Stimulated activated CD8-positive, alpha-beta memory T cell treated with anti-CD3 and anti-CD28 coated beads, Interleukin-7, amount 100 ng/mL, for 4 hours (primary cell): Measurements from ENCODE around the gene CANX.
"Not testable (repeated sequence)": the region's sequence is repeated elsewhere in the genome, so short reads cannot be mapped to it uniquely, and the experiment has no call there.

Experiments
- DNase-seq, 2 donors: peaks; one replicate each; pipeline ENCODE4 v3.0.0-alpha.2; 2020; ENCODE audit warnings: low read depth in 2 of 2

Gene CANX

DNA sequence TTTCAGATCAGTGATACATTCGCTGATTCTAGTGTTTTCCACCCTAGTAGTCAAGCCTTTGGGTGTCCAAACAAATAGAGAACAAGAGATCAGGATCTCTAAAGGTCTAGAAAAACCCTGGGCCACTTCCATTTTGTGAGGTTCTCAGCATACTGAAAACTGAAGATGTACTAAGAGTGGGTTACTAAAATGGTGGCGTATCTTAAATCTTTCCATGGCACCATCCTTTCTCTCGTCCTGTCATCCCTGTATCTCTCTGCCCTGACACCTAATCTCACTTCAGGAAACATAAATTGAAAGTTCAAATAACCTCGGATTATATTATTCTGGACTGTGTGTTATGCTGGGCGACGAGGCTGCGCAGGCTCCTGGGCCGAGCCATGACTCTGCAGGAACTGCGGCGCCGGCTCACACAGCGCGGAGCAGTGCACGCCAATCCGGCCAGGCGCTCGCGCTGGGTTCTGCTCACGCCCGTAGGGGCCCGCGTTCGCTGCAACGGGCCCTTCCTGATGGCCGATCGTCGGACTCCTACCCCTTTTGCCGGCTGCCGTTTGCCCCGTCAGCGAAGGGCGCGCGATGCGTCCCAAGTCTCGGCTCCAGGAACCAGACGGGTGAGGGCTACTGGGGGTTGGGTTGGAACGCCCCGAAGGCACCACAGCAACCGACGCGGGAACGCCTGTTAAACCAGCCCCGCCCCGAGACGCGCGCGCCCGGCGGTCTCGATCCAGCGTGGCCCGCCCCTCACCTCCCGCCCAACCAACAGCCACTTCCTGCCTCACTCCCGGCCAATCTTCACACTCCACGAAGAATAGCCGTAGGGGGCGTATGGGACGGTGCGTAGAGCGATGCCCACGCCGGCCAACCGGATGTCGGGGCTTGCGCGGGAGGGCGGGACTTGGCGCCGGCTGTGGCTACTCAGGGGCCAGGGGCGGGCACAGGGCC, 503 bp upstream of the CANX start:
- peak; percentile 99 for DNase-seq

DNA sequence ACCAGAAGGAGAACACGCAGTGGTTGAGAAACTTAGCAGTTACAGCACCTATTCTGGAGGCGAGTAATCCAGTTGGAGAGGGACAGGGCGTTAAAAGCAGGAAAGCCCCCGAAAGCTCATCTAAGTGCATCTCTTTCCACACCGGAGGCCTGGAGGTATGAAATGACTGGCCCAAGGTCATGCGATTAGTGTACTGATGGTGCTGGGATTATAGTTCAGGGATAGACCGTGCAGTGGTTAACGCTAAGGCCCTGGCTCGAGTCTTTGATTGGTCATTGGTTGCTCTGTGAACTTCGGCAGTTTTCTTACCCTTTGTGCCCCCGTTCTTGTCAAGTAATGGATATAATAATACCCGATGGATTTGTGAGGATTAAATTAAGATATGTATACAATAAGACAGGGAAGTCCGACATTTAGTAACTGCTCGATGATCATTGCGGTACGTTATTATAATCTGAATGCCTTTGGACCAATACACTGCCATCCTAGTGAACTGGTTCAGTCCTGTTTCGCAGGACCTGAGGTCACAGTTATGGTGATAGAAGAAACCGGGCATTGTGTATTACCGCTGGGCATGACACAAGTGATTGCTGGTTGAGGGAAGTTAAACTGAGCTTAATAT, 960 bp downstream of the CANX start:
- no peak for DNase-seq

DNA sequence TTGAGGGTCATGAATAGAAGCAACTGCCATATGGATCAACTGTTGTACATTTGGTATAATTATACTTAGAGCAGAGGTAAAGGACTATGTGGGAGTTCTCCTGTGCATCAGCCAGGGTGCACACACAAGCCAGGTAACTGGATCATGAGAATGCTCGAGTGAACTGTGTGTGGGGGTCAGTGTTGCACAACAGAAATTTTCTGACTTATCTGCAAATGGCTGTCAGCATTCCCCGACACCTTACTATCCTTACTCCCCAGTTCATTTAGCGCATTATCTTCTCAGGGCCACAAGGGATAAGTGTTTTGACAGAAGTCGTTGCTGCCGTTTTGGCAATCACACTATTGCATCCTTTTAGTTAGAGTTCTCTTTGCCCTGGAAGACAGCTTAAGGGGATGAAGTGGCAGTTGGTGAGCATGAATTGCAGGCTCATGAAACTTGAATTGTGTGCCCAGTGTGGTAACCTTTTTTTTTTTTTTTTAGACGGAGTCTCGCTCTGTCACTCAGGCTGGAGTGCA, 1.7 kb downstream of the CANX start:
- DNase-seq = no peak

DNA sequence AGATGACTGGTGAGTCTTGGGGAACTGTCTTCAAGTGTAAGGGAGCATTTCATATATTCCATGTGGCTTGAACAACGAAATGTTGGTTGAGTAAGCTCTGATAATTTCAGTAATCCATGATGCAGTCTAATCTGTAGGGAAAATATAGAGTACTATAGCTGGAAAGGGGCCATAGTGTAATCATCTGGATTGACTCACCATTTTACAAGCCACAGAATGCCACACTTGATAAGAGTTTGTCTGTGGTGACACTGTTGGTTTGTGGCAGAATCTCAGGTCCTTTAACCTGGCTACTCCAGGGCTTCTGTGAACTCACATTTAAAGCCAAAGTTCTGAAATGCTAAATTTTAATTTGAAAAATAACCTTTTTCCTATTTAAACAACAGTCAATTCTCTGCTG, 17.5 kb downstream of the CANX start:
- DNase-seq = no peak

DNA sequence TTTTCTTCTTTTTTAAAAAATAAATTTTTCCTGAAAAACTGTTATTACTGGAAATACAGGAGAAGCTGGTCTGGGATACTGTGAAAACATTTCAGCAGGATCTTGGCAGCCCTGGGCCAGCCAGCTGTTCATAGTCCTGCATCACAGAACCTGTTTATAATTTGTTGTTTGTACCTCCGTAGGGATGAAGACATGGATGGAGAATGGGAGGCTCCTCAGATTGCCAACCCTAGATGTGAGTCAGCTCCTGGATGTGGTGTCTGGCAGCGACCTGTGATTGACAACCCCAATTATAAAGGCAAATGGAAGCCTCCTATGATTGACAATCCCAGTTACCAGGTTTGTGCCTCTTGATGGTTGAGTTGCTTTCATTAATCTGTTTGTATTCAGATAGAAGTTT, 21.5 kb downstream of the CANX start:
- no peak for DNase-seq

DNA sequence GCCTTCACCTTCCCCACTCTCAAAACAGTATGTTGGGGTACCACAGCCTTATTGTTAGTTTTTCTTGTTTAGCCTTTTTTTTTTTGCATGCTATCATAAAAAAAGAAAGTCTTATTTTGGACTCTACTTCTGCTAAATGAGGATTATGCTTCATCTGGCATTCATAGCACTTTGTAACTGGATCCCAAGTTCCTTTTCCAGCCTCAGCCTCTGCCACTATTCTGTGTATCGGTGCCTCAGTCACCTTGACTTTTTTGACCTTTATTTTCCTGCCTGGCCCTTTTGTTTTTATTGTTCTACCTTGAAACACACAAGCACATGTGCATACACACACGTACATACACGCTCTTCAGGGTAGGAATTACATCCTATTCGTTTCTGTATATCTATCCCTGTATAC, 25.4 kb downstream of the CANX start:
- no peak for DNase-seq

DNA sequence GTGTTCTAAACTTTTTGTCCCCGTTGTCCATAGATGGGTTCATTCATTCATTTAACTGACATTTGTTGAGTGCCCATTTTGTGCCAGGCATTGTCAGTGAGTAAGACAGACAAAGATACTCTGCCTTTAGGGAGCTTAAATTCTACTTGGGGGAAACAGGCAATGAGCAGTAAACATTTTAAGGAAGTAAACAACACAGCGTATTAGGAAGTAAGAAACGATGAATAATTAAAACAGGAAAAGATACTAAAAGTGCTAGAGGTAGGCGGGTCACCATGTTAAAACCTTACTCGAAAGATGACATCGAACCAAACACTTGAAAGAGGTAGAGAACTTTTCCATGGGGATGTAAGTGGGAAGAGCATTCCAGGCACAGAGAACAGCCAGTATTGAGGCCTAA, 28.3 kb downstream of the CANX start:
- no peak for DNase-seq

DNA sequence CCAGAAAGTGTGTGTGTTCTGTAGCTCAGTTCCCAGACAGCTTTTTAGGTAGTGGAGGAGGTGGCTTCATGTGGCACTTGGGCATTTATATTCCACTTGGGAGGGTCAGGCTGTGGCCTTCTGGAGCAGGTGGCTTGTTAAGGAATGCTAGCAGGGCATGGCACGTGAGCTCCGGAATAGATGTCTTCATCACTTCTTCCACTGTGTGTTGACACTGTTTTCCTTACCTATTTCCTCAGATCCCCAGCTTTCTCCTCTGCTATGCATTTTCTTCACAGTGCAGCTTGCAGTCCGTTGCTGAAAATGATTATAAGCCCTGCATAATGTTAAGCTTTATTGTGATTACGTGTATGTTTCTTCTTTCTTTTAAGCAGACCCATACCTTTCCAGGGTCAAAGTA, 30.5 kb downstream of the CANX start:
- DNase-seq = no peak

DNA sequence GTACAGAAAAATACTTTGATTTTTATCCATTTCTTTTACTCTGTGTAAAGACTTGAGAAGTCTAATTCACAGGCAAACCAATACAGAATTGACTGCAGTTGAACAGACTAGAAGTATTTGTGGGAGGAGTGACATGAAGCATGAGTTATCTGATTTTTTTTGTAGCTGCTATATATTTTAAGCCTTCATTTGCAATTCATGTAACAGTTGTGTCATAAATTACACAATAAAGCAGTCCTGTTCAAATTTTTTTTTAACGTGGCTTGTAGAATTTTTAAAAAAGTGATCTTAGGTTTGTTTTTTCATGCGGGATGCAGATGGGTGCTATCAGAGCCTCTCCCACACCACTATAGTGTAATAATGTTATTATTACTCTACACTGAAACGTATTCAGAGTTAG, 31.0 kb downstream of the CANX start:
- no peak for DNase-seq

DNA sequence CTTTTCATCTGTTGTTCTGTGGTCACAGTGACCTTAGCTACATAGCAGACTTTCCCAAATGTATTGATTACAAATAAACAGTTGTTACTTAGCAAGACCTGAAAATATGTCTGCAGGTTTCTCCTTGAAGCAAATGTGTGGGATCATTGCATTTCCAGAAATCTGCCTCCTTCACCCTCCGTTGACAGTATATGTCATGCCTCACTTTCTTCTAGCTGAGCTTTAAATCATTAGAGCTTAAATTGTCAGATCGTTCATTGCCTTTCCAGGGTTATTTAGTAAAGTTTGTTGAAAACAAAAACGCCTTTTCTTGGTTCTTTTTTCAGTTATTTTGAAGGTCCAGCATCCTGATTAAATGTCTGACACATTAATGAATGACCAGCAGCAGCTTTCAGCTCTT, 31.6 kb downstream of the CANX start:
- DNase-seq = no peak

DNA sequence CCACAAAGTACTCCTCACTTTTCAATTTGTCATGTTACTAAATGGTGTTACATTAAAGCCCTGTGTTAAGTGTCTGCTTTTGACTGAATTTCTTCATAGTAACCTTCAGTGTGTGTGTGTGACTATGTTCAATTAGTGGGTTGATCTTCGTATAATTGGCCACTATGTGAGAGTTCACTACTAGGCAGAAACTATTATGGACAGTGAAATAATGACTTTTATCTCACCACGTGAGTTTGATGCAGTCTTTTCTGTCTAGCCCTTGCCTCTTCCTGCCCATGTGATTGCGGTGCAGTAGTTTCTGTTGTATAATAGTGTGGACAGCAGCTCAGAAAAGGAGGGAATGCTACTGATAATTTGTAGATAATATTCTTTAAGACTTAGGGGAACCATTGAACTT, 32.1 kb downstream of the CANX start:
- no peak for DNase-seq

DNA sequence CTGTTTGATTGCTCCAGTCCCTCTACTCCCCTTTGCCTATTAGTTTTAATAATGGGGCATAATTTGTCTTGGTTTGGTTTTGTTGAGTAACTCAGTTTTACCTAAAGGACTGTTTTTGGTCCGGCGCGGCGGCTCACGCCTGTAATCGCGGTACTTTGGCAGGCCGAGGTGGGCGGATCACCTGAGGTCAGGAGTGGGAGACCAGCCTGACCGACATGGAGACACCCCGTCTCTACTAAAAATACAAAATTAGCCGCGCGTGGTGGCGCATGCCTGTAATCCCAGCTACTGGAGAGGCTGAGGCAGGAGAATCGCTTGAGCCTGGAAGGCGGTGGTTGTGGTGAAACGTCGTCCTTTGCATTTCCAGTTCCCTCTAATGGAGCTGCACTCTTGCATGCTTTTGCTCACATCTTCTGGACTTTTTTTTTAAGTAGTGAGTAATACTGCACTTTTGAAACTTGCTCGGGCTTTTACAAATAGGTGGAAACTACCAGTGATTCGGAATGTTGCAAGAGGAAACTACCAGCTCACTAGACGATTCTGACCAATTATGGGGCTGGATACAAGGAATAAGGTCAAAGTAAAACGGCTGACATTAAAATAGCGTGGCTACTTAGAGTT, 33.1 kb downstream of the CANX start:
- DNase-seq = no peak

DNA sequence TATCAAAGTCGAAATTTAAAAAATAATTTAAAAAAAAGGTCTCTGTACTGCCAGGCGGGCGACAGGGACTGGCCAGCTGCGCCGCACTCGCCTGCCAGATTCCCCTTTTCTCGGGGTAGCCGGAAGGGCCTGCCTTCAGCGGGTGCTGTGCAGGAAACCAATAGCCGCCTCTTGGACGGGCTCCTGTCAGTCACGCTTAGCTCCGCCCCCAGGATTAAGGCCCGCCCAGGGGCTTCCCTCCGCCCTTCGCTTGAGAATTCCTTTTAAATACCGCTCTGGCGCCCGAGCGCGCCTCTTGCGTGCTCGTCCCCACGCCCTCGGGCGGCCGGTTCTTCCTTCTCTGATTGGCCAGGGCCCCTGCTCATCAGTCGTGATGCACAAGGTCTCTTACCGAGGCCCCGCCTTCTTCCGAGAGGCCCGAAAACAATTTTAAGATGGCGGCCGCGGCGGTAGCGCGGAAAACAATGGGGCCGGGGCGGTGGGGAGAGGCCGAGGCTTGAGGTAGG, 33.7 kb downstream of the CANX start, which contains the start of gene MAML1:
MAML1 (plus strand) TSS at position 411 of the 506 bp plus-strand sequence. CDS start 291 bp downstream, outside the sequence.
- peak; percentile 99 for DNase-seq

DNA sequence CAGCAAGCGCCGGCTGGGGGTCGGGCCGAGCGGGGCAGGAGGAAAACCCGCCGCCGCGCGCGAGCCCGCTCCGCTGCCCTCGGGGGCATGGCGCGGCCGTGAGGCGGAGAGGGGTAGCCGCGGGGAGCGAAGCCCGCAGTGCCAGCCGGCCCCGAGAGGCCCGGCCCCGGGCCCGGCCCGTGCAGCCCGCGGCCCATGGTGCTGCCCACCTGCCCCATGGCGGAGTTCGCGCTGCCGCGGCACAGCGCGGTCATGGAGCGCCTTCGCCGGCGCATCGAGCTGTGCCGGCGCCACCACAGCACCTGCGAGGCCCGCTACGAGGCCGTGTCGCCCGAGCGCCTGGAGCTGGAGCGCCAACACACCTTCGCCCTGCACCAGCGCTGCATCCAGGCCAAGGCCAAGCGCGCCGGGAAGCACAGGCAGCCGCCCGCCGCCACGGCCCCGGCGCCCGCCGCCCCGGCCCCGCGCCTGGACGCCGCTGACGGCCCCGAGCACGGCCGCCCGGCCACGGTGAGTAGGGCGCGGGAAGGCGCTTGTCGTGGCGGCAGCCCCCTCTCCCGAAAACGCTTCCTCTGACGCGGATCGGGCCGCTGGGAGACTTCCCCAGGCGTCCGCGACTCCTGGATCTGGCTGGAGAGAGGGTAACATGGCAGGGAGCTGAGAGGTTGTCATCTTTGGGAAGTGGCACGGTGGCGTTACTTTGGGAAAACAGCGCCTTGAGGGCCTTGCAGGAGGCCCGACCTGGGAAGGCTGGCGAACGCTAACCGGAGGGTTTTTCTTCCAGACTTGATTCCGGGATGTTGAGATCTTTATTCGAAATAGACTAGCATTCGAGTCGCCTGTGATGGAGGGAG, 34.4 kb downstream of the CANX start:
- DNase-seq = peak in 1 of 2 donors; percentile 30

DNA sequence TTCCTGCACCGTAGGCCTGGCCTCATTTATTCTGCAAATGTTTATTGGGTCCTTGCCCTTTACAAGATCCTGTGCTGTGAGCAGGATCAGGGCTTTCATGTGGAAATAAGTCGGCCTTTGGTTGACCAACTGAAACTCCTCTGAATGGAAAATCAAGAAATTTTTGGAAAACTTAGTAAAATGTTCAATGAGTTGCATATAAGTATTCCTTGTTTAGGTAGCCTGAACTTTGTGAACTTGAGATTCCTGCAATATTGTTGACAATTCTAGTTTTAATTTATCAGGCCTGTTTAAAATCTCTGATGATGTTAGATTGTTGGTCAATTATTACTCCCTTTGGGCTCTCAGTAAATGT, 35.0 kb downstream of the CANX start:
- no peak for DNase-seq

DNA sequence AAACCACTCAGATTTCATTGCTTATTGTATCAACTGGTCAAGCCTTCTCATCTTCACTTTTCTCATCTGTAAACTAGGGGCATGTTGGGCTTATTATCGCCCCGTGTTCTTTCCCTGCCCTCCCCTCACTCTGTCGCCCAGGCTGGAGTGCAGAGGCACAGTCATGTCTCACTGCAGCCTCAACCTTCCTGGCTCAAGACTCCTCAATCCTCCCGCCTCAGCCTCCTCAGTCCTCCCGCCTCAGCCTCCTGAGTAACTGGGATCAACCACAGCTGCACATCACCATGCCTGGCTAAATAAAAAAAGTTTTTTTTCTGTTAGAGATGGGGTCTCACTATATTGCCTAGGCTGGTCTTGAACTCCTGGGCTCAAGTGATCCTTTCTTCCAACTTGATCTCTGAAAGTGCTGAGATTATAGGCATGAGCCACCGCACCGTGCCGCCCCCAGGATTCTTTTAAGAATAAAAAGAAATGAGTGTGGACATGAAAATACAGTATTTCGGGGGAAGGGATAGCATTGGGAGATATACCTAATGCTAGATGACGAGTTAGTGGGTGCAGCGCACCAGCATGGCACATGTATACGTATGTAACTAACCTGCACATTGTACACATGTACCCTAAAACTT, 35.9 kb downstream of the CANX start:
- no peak for DNase-seq

DNA sequence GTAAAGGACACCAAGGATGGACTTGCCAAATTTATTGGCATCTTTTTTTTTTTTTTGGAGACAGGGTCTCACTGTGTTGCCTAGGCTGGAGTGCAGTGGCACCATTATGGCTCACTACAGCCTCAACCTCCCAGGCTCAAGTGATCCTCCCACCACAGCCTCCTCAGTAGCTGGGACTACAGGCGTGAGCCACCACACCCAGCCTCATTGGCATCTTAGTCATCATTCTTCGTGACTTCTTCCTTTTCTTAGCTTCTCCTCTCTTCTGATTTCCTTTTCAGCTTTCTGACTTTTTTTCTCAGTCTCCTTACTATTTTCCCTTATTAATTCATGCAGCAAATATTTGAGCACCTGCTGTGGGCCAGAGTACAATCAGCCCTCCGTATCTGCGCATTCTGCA, 40.0 kb downstream of the CANX start:
- DNase-seq = no peak

DNA sequence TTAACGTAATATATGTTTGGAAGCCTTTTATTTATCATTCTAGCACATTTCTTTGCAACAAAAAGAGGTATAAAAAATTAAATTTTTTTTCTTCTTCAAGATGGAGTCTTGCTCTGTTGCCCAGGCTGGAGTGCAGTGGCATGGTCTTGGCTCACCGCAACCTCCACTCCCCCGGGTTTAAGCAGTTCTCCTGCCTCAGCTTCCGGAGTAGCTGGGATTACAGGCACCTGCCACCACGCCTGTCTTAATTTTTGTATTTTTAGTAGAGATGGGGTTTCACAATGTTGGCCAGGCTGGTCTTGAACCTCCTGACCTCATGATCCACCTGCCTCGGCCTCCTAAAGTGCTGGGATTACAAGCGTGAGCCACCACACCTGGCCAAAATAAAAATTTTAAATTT, 45.3 kb downstream of the CANX start:
- not testable (repeated sequence) for DNase-seq

DNA sequence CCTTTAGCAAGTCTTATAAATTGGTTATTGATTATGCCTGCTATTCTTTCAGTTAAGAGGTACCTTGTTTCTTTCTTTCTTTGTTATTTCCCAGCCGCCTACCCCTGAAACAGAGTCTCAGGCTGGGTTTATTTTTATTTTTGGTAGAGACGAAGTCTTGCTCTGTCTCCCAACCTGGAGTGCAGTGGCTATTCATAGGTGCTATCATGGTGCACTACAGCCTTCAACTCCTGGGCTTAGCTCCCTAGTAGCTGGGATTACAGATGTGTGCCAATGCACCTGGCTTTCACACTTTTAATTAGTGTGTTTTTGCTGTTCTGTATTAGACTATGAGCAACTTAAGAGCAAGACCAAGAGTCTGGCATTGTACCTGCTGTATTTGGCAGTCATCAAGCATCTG, 48.1 kb downstream of the CANX start:
- no peak for DNase-seq

DNA sequence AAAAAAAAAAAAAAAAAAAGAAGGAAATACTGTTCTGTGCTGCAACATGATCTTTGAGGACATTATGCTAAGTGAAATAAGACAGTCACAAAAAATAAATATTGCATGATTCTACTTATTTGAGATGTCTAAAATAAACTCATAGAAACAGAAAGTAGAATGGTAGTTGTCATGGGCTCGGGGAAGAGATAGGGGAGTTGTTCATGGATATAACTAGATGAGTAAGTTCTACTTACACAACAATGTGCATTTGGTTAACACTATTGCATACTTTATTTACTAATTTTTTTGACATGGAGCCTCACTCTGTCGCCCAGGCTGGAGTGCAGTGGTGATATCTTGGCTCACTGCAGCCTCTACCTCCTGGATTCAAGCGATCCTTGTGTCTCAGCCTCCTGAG, 49.0 kb downstream of the CANX start:
- DNase-seq = no peak
